ENCODE data around the gene RAET1G. TPM values are rescaled to one million over a fixed set of nuclear protein-coding genes. Genes with fewer than 3 reads are reported as not detected.

The RAET1G gene
- polyA plus RNA-seq, 1 of the 3 experiments (the other 2 are of a cell fraction) = 2.5 TPM

- no peaks in the 10 kb centered on the region for H3F3A ChIP-seq (replicated peaks; ENCODE audit: insufficient read depth)
- H3K4me2 ChIP-seq = no peak overlapping the region
- no peak overlapping the region for H3K9ac ChIP-seq
- H3K36me3 ChIP-seq (replicated peaks in 1 of 2; ENCODE audit: control insufficient read depth in 1 of 2, insufficient read depth in 2 of 2, low read length in 1 of 2) = no peaks in the 10 kb centered on the region
- H3K4me3 ChIP-seq (ENCODE audit: low read depth in 2 of 2, low read length in 1 of 2) = no peak overlapping the region
- H3K79me2 ChIP-seq (ENCODE audit: insufficient read depth) = no peaks in the 10 kb centered on the region
- ChIA-PET CTCF (interaction anchor here (1.1 to 1.2 kb wide), 2 partner anchors 62 to 909 kb away, joined by 3 to 4 read pairs; no protein-coding TSS in a partner anchor), POLR2A (interaction anchor here (0.7 to 0.9 kb wide), 2 partner anchors 17 to 65 kb away, joined by 3 read pairs; no protein-coding TSS in a partner anchor)
- H3K27ac ChIP-seq (ENCODE audit: low read depth in 2 of 2, low read length in 1 of 2) = no peak overlapping the region
- no peaks in the 10 kb centered on the region for H3K9me2 ChIP-seq
- H2AFZ ChIP-seq (ENCODE audit: low read depth) = no peak overlapping the region
- H3K9me3 ChIP-seq = no peaks in the 10 kb centered on the region
- H3K27me3 ChIP-seq (ENCODE audit: insufficient read depth) = no peaks in the 10 kb centered on the region
- 55% methylated on average over 4 of the region's 6 CpGs for WGBS (ENCODE audit: low lambda C conversion rate)
- H4K20me1 ChIP-seq (ENCODE audit: insufficient read depth) = no peaks in the 10 kb centered on the region
- DNase-seq = no peak
- no peak for TF ChIP-seq TCF12 (IDR thresholded peaks at IDR 0.05)
- TF ChIP-seq, protein P1, sequence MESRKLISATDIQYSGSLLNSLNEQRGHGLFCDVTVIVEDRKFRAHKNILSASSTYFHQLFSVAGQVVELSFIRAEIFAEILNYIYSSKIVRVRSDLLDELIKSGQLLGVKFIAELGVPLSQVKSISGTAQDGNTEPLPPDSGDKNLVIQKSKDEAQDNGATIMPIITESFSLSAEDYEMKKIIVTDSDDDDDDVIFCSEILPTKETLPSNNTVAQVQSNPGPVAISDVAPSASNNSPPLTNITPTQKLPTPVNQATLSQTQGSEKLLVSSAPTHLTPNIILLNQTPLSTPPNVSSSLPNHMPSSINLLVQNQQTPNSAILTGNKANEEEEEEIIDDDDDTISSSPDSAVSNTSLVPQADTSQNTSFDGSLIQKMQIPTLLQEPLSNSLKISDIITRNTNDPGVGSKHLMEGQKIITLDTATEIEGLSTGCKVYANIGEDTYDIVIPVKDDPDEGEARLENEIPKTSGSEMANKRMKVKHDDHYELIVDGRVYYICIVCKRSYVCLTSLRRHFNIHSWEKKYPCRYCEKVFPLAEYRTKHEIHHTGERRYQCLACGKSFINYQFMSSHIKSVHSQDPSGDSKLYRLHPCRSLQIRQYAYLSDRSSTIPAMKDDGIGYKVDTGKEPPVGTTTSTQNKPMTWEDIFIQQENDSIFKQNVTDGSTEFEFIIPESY (IDR thresholded peaks at IDR 0.05; ENCODE audit: borderline replicate concordance, low read depth) = no peak
- TF ChIP-seq MXI1 (IDR thresholded peaks at IDR 0.05; ENCODE audit: low read depth, low read length) = no peak
- no peak for TF ChIP-seq FOSL2 (IDR thresholded peaks at IDR 0.05; ENCODE audit: borderline replicate concordance, low read depth)
- no peak for TF ChIP-seq FOXJ3 (CRISPR knock-in tag; IDR thresholded peaks at IDR 0.05)
- TF ChIP-seq POLR2AphosphoS5 (IDR thresholded peaks at IDR 0.05; ENCODE audit: low read depth, low read length) = no peak
- no peak for TF ChIP-seq ELF1 (IDR thresholded peaks at IDR 0.05)
- TF ChIP-seq GABPA (IDR thresholded peaks at IDR 0.05; ENCODE audit: low read depth) = no peak
- no peak for TF ChIP-seq TEAD4 (IDR thresholded peaks at IDR 0.05; ENCODE audit: borderline replicate concordance, insufficient read depth)
- TF ChIP-seq RAD21 (IDR thresholded peaks at IDR 0.05; ENCODE audit: low read length) = no peak
- TF ChIP-seq, protein P2, sequence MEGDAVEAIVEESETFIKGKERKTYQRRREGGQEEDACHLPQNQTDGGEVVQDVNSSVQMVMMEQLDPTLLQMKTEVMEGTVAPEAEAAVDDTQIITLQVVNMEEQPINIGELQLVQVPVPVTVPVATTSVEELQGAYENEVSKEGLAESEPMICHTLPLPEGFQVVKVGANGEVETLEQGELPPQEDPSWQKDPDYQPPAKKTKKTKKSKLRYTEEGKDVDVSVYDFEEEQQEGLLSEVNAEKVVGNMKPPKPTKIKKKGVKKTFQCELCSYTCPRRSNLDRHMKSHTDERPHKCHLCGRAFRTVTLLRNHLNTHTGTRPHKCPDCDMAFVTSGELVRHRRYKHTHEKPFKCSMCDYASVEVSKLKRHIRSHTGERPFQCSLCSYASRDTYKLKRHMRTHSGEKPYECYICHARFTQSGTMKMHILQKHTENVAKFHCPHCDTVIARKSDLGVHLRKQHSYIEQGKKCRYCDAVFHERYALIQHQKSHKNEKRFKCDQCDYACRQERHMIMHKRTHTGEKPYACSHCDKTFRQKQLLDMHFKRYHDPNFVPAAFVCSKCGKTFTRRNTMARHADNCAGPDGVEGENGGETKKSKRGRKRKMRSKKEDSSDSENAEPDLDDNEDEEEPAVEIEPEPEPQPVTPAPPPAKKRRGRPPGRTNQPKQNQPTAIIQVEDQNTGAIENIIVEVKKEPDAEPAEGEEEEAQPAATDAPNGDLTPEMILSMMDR (IDR thresholded peaks at IDR 0.05) = no peak
- TF ChIP-seq MAX (IDR thresholded peaks at IDR 0.05; ENCODE audit: low read depth) = no peak
- TF ChIP-seq RXRA (IDR thresholded peaks at IDR 0.05; ENCODE audit: borderline replicate concordance, low read depth) = no peak
- TF ChIP-seq EZH2phosphoT487 (IDR thresholded peaks at IDR 0.05; ENCODE audit: borderline replicate concordance, low read depth) = no peak
- TF ChIP-seq GATA2 (CRISPR knock-in tag; IDR thresholded peaks at IDR 0.05) = no peak
- no peak for TF ChIP-seq RFX5 (IDR thresholded peaks at IDR 0.05; ENCODE audit: low read length)
- no peak for TF ChIP-seq EP300 (IDR thresholded peaks at IDR 0.05; ENCODE audit: borderline replicate concordance in 1 of 2, low read depth in 1 of 2, low read length in 1 of 2)
- no peak for TF ChIP-seq SMC3 (IDR thresholded peaks at IDR 0.05; ENCODE audit: low read depth, low read length)
- TF ChIP-seq RCOR1 (IDR thresholded peaks at IDR 0.05; ENCODE audit: low read length) = no peak
- TF ChIP-seq YY1 (IDR thresholded peaks at IDR 0.05; ENCODE audit: low read depth) = no peak
- H3K4me1 ChIP-seq (ENCODE audit: control insufficient read depth in 1 of 2, insufficient read depth in 2 of 2, low read depth in 1 of 2, low read length in 1 of 2) = peaks cover 0 to 7% of the 10 kb centered on the region in 2 experiments; a peak in 1 of 4 replicates
Observed at GRCh38 chr6:149905911-149906371, 17.0 kb downstream of the RAET1G start.

All from SK-N-SH (cell line).